Measurements from ENCODE around the gene CRMP1. TPM values are rescaled to one million over a fixed set of nuclear protein-coding genes. Genes with fewer than 3 reads are reported as not detected.
A peak's percentile ranks its signal among the peaks of the same experiment; 100 is the strongest.

The CRMP1 gene
- 245 and 251 TPM in 2 replicates for total RNA-seq
- long read RNA-seq, transcript CRMP1-202 (14 exons, 2,911 nt): major isoform, 28 of 98 reads
- long read RNA-seq, transcript CRMP1-205 (14 exons, 2,764 nt): minor isoform, 7 of 98 reads
- long read RNA-seq, partial matches to known transcripts: 37 of 98 reads
- long read RNA-seq, other reads (novel, unspliced or antisense): 20 of 98 reads

GRCh38 chr4:5893004-5893580, at the start of gene CRMP1:
TSS of gene CRMP1 (minus strand) at chr4:5893086. CDS start at chr4:5892969, 117 bp downstream.
- DNase-seq (ENCODE audit: low read depth, low spot score): peak; percentile 55
- Mint-ChIP-seq H3K4me1 (peaks cover 39% of the 10 kb centered on the region), H3K27me3 (ENCODE audit: low read depth) (peaks cover 76% of the 10 kb centered on the region), H3K36me3 (ENCODE audit: low read depth) (no peaks in the 10 kb centered on the region), H3K9me3 (no peaks in the 10 kb centered on the region), H3K4me3 (peak within 1 kb of the TSS; percentile 92), H3K27ac (ENCODE audit: unreplicated experiment) (no peak within 1 kb of the TSS)
- TF ChIP-seq CTCF (conservative IDR thresholded peaks at IDR 0.05): no peak

DNA sequence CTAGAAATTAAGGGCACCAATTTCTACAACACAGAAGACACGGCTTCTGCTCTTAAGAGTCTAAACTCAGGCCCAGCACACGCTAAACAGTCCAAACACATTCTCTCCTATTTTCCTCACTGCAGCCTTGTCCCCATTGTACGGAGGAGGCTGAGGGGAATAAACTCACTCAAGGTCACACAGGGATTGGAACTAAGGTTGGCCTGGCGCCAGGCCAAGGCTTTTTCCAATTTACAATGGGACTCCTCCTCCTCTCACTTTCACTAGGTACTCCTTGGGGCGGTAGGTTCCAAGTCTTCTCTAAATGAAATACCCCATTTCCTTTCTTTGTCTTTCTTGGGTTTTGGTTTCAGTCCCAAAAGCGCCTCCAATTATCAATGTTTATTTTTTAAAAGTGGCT, 48.7 kb upstream of the CRMP1 start:
- TF ChIP-seq CTCF (conservative IDR thresholded peaks at IDR 0.05): no peak
- H3K4me1 Mint-ChIP-seq: peaks cover 16% of the 10 kb centered on the region
- no peaks in the 10 kb centered on the region for H3K36me3 Mint-ChIP-seq (ENCODE audit: low read depth)
- no peak overlapping the region for H3K27ac Mint-ChIP-seq (ENCODE audit: unreplicated experiment)
- no peak for DNase-seq (ENCODE audit: low read depth, low spot score)
- peaks cover 7% of the 10 kb centered on the region for H3K9me3 Mint-ChIP-seq
- peaks cover 7% of the 10 kb centered on the region for H3K27me3 Mint-ChIP-seq (ENCODE audit: low read depth)
- H3K4me3 Mint-ChIP-seq: no peak overlapping the region

- peaks cover 7% of the 10 kb centered on the region for H3K27me3 Mint-ChIP-seq (ENCODE audit: low read depth)
- no peak for TF ChIP-seq CTCF (conservative IDR thresholded peaks at IDR 0.05)
- no peak for DNase-seq (ENCODE audit: low read depth, low spot score)
- peaks cover 5% of the 10 kb centered on the region for H3K9me3 Mint-ChIP-seq
- H3K36me3 Mint-ChIP-seq (ENCODE audit: low read depth): no peaks in the 10 kb centered on the region
- H3K27ac Mint-ChIP-seq (ENCODE audit: unreplicated experiment): no peak overlapping the region
- H3K4me1 Mint-ChIP-seq: peaks cover 16% of the 10 kb centered on the region
- H3K4me3 Mint-ChIP-seq: no peak overlapping the region
Measured at GRCh38 chr4:5940470-5941203, 47.8 kb upstream of the CRMP1 start.

- Mint-ChIP-seq H3K36me3 (ENCODE audit: low read depth) (no peaks in the 10 kb centered on the region), H3K27me3 (ENCODE audit: low read depth) (peaks cover 27% of the 10 kb centered on the region), H3K27ac (ENCODE audit: unreplicated experiment) (no peak overlapping the region), H3K4me3 (no peak overlapping the region), H3K4me1 (peaks cover 23% of the 10 kb centered on the region), H3K9me3 (no peaks in the 10 kb centered on the region)
- DNase-seq (ENCODE audit: low read depth, low spot score): no peak
- TF ChIP-seq CTCF (conservative IDR thresholded peaks at IDR 0.05): no peak
Measured at GRCh38 chr4:5933996-5934831, 41.3 kb upstream of the CRMP1 start.

- Mint-ChIP-seq H3K27ac (ENCODE audit: unreplicated experiment) (no peak overlapping the region), H3K36me3 (ENCODE audit: low read depth) (no peaks in the 10 kb centered on the region), H3K4me1 (peaks cover 17% of the 10 kb centered on the region), H3K4me3 (no peak overlapping the region), H3K9me3 (no peaks in the 10 kb centered on the region), H3K27me3 (ENCODE audit: low read depth) (peaks cover 27% of the 10 kb centered on the region)
- DNase-seq (ENCODE audit: low read depth, low spot score): no peak
- no peak for TF ChIP-seq CTCF (conservative IDR thresholded peaks at IDR 0.05)
Measured at GRCh38 chr4:5933116-5933515, 40.2 kb upstream of the CRMP1 start.

All from neural crest cell (in vitro differentiated cells).